HL-60 (cell line): ENCODE data around the gene DPH1.

ENCODE experiments used
- DNase-seq, 2 experiments: peaks; one replicate each; pipeline ENCODE4 v3.0.0-alpha.2; 2010 to 2020; ENCODE audit warnings: low read depth in 1 of 2, low spot score in 1 of 2
- H3K27ac ChIP-seq: fragments of 250-450 bp; sonication (Bioruptor Pico); replicated peaks from 2 replicates; pipeline ENCODE4 v1.5.1; 2020; ENCODE audit warnings: mild to moderate bottlenecking, moderate library complexity
- H3K27me3 ChIP-seq: fragments of 250-450 bp; sonication (Bioruptor Pico); 2 replicates; pipeline ENCODE4 v1.5.1; 2021; ENCODE audit warnings: mild to moderate bottlenecking, moderate library complexity; ENCODE audit not compliant: insufficient read depth, poor library complexity, severe bottlenecking
- H3K4me3 ChIP-seq: replicated peaks from 2 replicates; pipeline ENCODE4 v1.5.1; 2011; ENCODE audit warnings: mild to moderate bottlenecking, control low read depth, low read length; ENCODE audit not compliant: insufficient read depth
- GABPA ChIP-seq: IDR thresholded peaks from 2 replicates; pipeline ENCODE4 v1.6.1; 2012; ENCODE audit warnings: low read depth
- POLR2AphosphoS5 ChIP-seq: IDR thresholded peaks from 2 replicates; pipeline ENCODE4 v1.6.1; 2012; ENCODE audit warnings: low read depth
- SPI1 ChIP-seq: IDR thresholded peaks from 2 replicates; pipeline ENCODE4 v1.6.1; 2012; ENCODE audit warnings: low read depth, mild to moderate bottlenecking, borderline replicate concordance
- TF ChIP-seq, protein P1 (sequence below): IDR thresholded peaks from one replicate; pipeline ENCODE4 v1.5.1; 2011; ENCODE audit warnings: low read length, control low read depth, inconsistent platforms; ENCODE audit not compliant: insufficient read depth
- TF ChIP-seq, protein P2 (sequence below): IDR thresholded peaks from 2 replicates; pipeline ENCODE4 v1.6.1; 2012; ENCODE audit warnings: low read depth; ENCODE audit not compliant: insufficient replicate concordance

Gene DPH1

DNA sequence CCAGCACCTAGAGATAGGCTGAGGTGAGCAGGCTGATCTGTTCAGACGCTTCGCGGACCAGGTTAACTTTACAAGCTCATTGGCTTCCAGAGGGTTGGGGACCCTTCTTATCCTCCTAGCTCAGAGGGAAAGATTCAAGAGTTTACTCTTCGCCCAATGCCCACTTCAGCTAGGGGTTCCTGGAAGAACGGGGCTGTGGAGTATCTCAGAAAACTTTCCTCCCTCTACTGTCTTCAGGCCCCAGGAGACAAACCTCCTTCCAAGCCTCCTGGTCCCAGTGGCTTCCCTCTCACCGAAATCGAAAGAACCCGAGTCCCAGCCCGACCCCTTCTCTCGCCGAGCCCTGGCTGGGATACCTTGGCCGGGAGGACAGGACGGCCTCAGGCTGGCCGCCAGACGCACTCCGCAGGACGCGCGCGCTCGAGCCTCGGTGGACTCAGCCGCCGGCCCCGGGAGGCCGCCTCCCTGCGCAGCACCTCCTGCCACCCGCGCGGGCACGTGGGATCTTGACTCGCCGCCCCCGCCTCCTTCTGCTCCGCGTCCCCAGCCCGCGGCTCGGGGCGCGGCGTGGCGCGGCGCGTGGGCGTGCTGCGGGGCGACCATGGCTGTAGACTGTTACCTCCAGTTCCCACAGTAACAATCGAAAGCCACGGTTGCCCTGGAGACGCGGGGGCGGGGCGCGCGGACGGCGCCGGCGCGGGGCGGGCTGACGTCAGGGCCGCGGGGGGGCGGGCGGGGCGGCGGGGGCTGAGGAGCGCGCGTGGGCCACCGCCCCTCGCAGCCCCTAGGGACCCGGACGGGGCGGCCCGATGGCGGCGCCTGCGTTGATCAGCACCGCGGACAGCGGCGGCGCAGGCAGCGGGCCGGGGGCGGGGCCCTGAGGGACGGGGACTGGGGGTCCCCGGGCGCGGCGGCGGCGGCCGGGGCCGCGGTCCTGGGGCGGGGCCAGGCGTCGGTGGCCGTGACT is 19.7 kb downstream of the DPH1 start:
- TF ChIP-seq SPI1 (no peak), POLR2AphosphoS5 (no peak), GABPA (no peak)
- TF ChIP-seq, protein P1, sequence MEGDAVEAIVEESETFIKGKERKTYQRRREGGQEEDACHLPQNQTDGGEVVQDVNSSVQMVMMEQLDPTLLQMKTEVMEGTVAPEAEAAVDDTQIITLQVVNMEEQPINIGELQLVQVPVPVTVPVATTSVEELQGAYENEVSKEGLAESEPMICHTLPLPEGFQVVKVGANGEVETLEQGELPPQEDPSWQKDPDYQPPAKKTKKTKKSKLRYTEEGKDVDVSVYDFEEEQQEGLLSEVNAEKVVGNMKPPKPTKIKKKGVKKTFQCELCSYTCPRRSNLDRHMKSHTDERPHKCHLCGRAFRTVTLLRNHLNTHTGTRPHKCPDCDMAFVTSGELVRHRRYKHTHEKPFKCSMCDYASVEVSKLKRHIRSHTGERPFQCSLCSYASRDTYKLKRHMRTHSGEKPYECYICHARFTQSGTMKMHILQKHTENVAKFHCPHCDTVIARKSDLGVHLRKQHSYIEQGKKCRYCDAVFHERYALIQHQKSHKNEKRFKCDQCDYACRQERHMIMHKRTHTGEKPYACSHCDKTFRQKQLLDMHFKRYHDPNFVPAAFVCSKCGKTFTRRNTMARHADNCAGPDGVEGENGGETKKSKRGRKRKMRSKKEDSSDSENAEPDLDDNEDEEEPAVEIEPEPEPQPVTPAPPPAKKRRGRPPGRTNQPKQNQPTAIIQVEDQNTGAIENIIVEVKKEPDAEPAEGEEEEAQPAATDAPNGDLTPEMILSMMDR, result no peak
- TF ChIP-seq, protein P2, sequence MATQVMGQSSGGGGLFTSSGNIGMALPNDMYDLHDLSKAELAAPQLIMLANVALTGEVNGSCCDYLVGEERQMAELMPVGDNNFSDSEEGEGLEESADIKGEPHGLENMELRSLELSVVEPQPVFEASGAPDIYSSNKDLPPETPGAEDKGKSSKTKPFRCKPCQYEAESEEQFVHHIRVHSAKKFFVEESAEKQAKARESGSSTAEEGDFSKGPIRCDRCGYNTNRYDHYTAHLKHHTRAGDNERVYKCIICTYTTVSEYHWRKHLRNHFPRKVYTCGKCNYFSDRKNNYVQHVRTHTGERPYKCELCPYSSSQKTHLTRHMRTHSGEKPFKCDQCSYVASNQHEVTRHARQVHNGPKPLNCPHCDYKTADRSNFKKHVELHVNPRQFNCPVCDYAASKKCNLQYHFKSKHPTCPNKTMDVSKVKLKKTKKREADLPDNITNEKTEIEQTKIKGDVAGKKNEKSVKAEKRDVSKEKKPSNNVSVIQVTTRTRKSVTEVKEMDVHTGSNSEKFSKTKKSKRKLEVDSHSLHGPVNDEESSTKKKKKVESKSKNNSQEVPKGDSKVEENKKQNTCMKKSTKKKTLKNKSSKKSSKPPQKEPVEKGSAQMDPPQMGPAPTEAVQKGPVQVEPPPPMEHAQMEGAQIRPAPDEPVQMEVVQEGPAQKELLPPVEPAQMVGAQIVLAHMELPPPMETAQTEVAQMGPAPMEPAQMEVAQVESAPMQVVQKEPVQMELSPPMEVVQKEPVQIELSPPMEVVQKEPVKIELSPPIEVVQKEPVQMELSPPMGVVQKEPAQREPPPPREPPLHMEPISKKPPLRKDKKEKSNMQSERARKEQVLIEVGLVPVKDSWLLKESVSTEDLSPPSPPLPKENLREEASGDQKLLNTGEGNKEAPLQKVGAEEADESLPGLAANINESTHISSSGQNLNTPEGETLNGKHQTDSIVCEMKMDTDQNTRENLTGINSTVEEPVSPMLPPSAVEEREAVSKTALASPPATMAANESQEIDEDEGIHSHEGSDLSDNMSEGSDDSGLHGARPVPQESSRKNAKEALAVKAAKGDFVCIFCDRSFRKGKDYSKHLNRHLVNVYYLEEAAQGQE, result peak; percentile 89
- Histone ChIP-seq H3K27me3 (peaks cover 11% of the 10 kb centered on the region), H3K27ac (no peak overlapping the region), H3K4me3 (peak overlapping the region; percentile 36)
- peak in 1 of 2 experiments; percentile 42 for DNase-seq

DNA sequence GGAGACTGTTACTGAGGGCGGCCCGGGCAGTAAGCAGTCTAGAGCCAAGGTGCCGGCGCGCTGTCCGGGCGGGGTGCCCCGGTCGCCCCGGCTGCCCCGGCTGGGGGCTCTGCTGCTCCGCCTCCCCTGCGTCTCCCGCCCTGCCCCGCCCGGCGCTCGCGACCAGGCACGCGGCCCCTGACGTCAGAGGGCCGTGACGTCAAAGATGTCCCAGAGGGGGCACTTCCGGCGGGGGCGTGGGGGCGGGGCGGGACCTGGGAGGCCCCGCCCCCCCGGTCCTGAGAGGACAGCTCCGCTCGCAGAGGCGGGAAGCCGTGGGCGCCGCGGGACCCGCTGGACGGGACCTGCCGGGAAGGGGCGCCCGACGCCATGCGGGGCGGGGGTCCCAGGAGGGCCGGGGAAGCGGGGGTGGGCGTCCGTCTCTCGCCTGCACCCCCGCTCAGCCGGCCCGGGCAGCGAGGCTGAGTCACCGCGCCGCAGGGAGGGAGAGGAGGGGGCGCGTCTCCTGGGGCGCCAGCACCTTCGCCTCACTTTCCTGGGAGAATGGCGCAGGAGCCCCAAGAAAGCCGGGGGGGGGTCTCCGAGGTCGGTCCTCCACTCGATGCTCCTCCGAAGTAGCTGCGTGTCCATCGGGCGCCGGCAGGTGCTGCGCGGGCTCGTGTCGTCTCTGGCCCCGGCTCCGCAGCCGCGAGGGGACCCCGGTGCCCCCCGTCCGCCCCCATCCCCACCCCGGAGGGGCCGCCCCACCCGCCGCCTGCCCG is 20.5 kb downstream of the DPH1 start:
- DNase-seq, result no peak
- TF ChIP-seq POLR2AphosphoS5 (no peak), GABPA (no peak), SPI1 (no peak)
- TF ChIP-seq, protein P2, result peak; percentile 74
- TF ChIP-seq, protein P1, result no peak
- Histone ChIP-seq H3K4me3 (peak overlapping the region; percentile 36), H3K27me3 (peaks cover 12% of the 10 kb centered on the region), H3K27ac (no peak overlapping the region)

DNA sequence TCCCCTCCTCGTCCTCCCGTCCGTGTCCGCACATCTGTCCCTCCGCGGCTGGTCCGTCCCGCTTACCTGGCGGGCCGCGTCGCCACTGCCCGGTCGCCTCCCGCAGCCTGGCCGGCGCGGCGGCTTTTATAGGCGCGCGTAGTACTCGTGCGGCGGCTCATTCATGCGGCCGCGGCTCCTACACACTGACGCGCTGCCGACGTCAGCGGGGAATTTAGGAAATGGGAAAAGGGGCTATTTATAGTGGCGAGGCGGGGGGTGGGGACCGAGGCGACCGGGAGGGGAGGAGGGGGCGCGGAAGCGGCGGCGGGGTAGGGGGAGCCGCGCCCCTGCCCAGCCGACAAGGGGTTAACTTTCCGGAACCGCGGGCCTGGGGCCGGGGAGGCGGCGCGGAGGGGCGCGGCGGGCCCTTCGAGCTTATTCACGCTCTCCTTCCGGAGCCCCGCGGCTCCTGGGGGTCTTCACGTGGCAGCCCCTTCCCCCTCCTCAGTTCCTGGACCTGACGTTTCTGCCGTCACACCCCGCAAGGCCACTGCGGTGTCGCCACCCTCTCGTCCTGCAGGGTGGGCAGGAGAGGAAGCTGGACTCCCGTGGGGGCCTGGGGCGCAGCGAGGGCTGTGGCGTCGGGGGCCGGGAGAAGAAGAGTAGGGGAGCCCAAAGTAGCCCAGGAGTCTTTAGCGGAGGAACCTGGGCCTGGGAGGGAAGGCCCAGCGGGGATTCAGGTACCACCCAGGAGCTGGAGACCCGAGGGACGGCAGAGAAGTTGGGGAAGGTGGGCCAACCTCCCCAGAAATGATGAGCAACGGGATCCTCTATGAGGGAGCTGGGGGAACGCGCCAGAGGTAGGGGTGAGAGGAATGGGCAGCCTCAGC is 21.3 kb downstream of the DPH1 start:
- TF ChIP-seq SPI1 (no peak), GABPA (no peak)
- TF ChIP-seq, protein P2, result no peak
- TF ChIP-seq, protein P1, result no peak
- Histone ChIP-seq H3K4me3 (peak overlapping the region; percentile 36), H3K27ac (no peak overlapping the region), H3K27me3 (peaks cover 12% of the 10 kb centered on the region)
- no peak for DNase-seq
